Endothelial cell of umbilical vein (primary cell): ENCODE data around the gene EPAS1. TPM values are rescaled to one million over a fixed set of nuclear protein-coding genes. Genes with fewer than 3 reads are reported as not detected.

Experiments used
- BruUV-seq: library from RNA; stranded (reverse); fragments of 400-500 nt; replicated peaks from 2 replicates; lab custom pipeline; 2021; lab: Mats Ljungman, UMichigan
- CTCF ChIA-PET: fragments of 300-600, 350-600 bp; sonication (Branson Sonifier 250); formaldehyde crosslinking; loops from one replicate; lab custom pipeline; 2021; ENCODE audit warnings: antibody characterized with exemption, inconsistent platforms; lab: Charles Lee
- POLR2A ChIA-PET: fragments of 300-600, 350-600 bp; sonication (Branson Sonifier 250); formaldehyde crosslinking; loops from one replicate; lab custom pipeline; 2021; ENCODE audit warnings: antibody characterized with exemption, inconsistent platforms; lab: Charles Lee
- DNase-seq: peaks from one replicate; pipeline ENCODE4 v3.0.0-alpha.2; 2011; ENCODE audit warnings: low read depth, low spot score
- FAIRE-seq: peaks from 2 replicates; lab custom pipeline; 2011; peaks lifted over from hg19 to GRCh38; lab: Jason Lieb, UNC
- H2AFZ ChIP-seq: 2 replicates; pipeline ENCODE4 v1.6.0; 2012; ENCODE audit warnings: low read depth, low read length, control low read depth, inconsistent platforms
- H3K27ac ChIP-seq: 2 replicates; pipeline ENCODE4 v1.5.1; 2011; ENCODE audit warnings: low read depth, mild to moderate bottlenecking, control low read depth, low read length, moderate library complexity; ENCODE audit not compliant: insufficient read depth
- H3K27me3 ChIP-seq, 2 experiments: 2 replicates each; pipeline versions ENCODE4 v1.6.0 to v1.6.1; 2011; ENCODE audit warnings: low read length in 2 of 2, mixed read lengths in 1 of 2; ENCODE audit not compliant: control insufficient read depth in 2 of 2, insufficient read depth in 2 of 2
- H3K36me3 ChIP-seq, 2 experiments: 2 replicates in 1 of 2; 3 replicates in 1 of 2; pipeline ENCODE4 v1.5.1; 2011; ENCODE audit warnings: low read length in 2 of 2, mild to moderate bottlenecking in 1 of 2, moderate library complexity in 1 of 2; ENCODE audit not compliant: control insufficient read depth in 2 of 2, insufficient read depth in 2 of 2; ENCODE audit errors: extremely low read depth in 1 of 2
- H3K4me1 ChIP-seq: 3 replicates; pipeline ENCODE4 v1.5.1; 2011; ENCODE audit warnings: mild to moderate bottlenecking, low read length; ENCODE audit not compliant: control insufficient read depth, insufficient read depth; ENCODE audit errors: extremely low read depth
- H3K4me2 ChIP-seq: 2 replicates; pipeline ENCODE4 v1.6.1; 2011; ENCODE audit warnings: low read length, control low read depth, mixed read lengths; ENCODE audit not compliant: insufficient read depth
- H3K4me3 ChIP-seq, 3 experiments: fragments of 200-600 bp in 1 of 3; sonication (generic), shearing (Covaris generic) in 1 of 3; replicated peaks in 1 of 3; 2 replicates each; pipeline ENCODE4 v1.5.1; 2011 to 2016; ENCODE audit warnings: control low read depth in 3 of 3, low read length in 3 of 3, mild to moderate bottlenecking in 2 of 3, inconsistent platforms in 1 of 3, low read depth in 1 of 3, moderate library complexity in 1 of 3; ENCODE audit not compliant: insufficient read depth in 1 of 3
- H3K79me2 ChIP-seq: 2 replicates; pipeline ENCODE4 v1.6.0; 2012; ENCODE audit warnings: low read length, inconsistent platforms; ENCODE audit not compliant: control insufficient read depth, insufficient read depth
- H3K9ac ChIP-seq: replicated peaks from 2 replicates; pipeline ENCODE3; 2011; ENCODE audit warnings: low read length, control low read depth; ENCODE audit not compliant: insufficient read depth; ENCODE audit errors: extremely low read depth
- H3K9me1 ChIP-seq: replicated peaks from 3 replicates; pipeline ENCODE4 v1.6.0; 2011; ENCODE audit warnings: mild to moderate bottlenecking, low read length; ENCODE audit not compliant: control insufficient read depth, insufficient read depth; ENCODE audit errors: extremely low read depth
- H3K9me3 ChIP-seq: replicated peaks from 2 replicates; pipeline ENCODE4 v1.5.1; 2012; ENCODE audit warnings: low read length, inconsistent platforms; ENCODE audit not compliant: control insufficient read depth, insufficient read depth
- H4K20me1 ChIP-seq: replicated peaks from 2 replicates; pipeline ENCODE3; 2011; ENCODE audit warnings: mild to moderate bottlenecking, low read length; ENCODE audit not compliant: control insufficient read depth, insufficient read depth; ENCODE audit errors: extremely low read depth
- CTCF ChIP-seq, 2 donors: IDR thresholded peaks; 1 replicate in 1 of 2; 2 replicates in 1 of 2; pipeline ENCODE4 v1.5.1; 2011; ENCODE audit warnings: low read length in 2 of 2, mild to moderate bottlenecking in 2 of 2, moderate library complexity in 2 of 2, control low read depth in 1 of 2, inconsistent platforms in 1 of 2, low read depth in 1 of 2; ENCODE audit not compliant: insufficient read depth in 1 of 2; ENCODE audit errors: extremely low read depth in 1 of 2
- EZH2 ChIP-seq: IDR thresholded peaks from 2 replicates; pipeline ENCODE4 v1.6.1; 2012; ENCODE audit warnings: borderline replicate concordance, low read depth, mild to moderate bottlenecking, moderate library complexity, low read length, inconsistent platforms; ENCODE audit not compliant: severe bottlenecking
- FOS ChIP-seq: IDR thresholded peaks from 2 replicates; pipeline ENCODE4 v1.6.1; 2011; ENCODE audit warnings: mild to moderate bottlenecking, low read length, moderate library complexity, borderline replicate concordance; ENCODE audit not compliant: insufficient read depth
- GATA2 ChIP-seq: IDR thresholded peaks from 2 replicates; pipeline ENCODE4 v1.7.0; 2011; ENCODE audit warnings: low read depth, mild to moderate bottlenecking, moderate library complexity, mixed read lengths, low read length; ENCODE audit not compliant: insufficient read length, insufficient read depth
- JUN ChIP-seq: IDR thresholded peaks from 2 replicates; pipeline ENCODE4 v1.6.1; 2011; ENCODE audit warnings: borderline replicate concordance, low read depth; ENCODE audit not compliant: insufficient read length, insufficient read depth
- MAX ChIP-seq: IDR thresholded peaks from 2 replicates; pipeline ENCODE4 v1.6.1; 2011; ENCODE audit not compliant: insufficient read depth, insufficient read length
- MYC ChIP-seq: IDR thresholded peaks from one replicate; pipeline ENCODE4 v1.6.1; 2011; ENCODE audit warnings: mild to moderate bottlenecking, low read depth, low read length
- POLR2A ChIP-seq: IDR thresholded peaks from 2 replicates; pipeline ENCODE4 v1.6.1; 2012; ENCODE audit warnings: low read depth, mild to moderate bottlenecking, control low read depth, low read length
- POLR2AphosphoS5 ChIP-seq: IDR thresholded peaks from 2 replicates; pipeline ENCODE4 v1.6.1; 2012; ENCODE audit warnings: low read depth, mild to moderate bottlenecking, control low read depth, low read length, moderate library complexity; ENCODE audit not compliant: insufficient read depth
- dilution Hi-C: fragments of 300-500 bp; cut with MboI; formaldehyde crosslinking; loops from one replicate; pipeline ENCODE4 v1.15.0; 2019; ENCODE audit warnings: low sequenced_read_pairs; ENCODE audit not compliant: extremely low pct_ligation_motif_present
- intact Hi-C: fragments of 100-400 bp; cut with micrococcal nuclease; formaldehyde crosslinking; loops from one replicate; pipeline ENCODE4 v1.10.0; 2022
- polyA plus RNA-seq, 4 experiments: library from polyadenylated mRNA; depleted of rRNA in 3 of 4; stranded (reverse) in 3 of 4; unstranded in 1 of 4; fragments of >200 nt; gene quantifications; 2 replicates each; pipeline versions ENCODE4 v1.2.1 to v1.2.3, GENCODE V29; 2011 to 2012; ENCODE audit warnings: missing spikeins in 1 of 4
- total RNA-seq: library from RNA; stranded (reverse); gene quantifications from 2 replicates; pipeline ENCODE4 v1.2.3, GENCODE V29; 2021

EPAS1 gene
- total and polyA plus RNA-seq, 2 donors (not counting 3 experiments of a cell fraction or from before 2014, with no cell fraction given) = 229 to 374 TPM

- Histone ChIP-seq H3K9ac (no peak overlapping the region), H3K36me3 (no peaks in the 10 kb centered on the region), H3K4me3 (no peak overlapping the region), H3K4me1 (no peaks in the 10 kb centered on the region), H3K79me2 (no peaks in the 10 kb centered on the region), H2AFZ (no peak overlapping the region), H3K4me2 (no peak overlapping the region), H3K27me3 (no peaks in the 10 kb centered on the region), H3K9me3 (no peaks in the 10 kb centered on the region), H4K20me1 (no peaks in the 10 kb centered on the region), H3K27ac (no peak overlapping the region), H3K9me1 (no peaks in the 10 kb centered on the region)
- dilution Hi-C loops = no loop called here
- DNase-seq (no peak), FAIRE-seq (no peak)
- ChIA-PET CTCF (no interaction called here), POLR2A (no interaction called here)
- intact Hi-C loops = no loop called here
- TF ChIP-seq GATA2 = no peak
- TF ChIP-seq POLR2AphosphoS5 = no peak
- no peak for TF ChIP-seq MAX
- BruUV-seq = no TSS peak
Measured at GRCh38 chr2:46411985-46412384, 114.8 kb downstream of the EPAS1 start.

GRCh38 chr2:46413111-46413510 is 115.9 kb downstream of the EPAS1 start:
- ChIA-PET POLR2A (no interaction called here), CTCF (interaction anchor here (0.5 to 1.5 kb wide), 3 partner anchors 18 to 402 kb away, joined by 3 read pairs; no protein-coding TSS in a partner anchor)

More at GRCh38 chr2:46413111-46413510, 115.9 kb downstream of the EPAS1 start:
- FAIRE-seq (no peak), DNase-seq (no peak)
- no peak overlapping the region for H3K27ac ChIP-seq
- TF ChIP-seq POLR2AphosphoS5 (no peak), CTCF (IDR thresholded peaks at IDR 0.05; ENCODE audit: extremely low read depth in 1 of 2, insufficient read depth in 1 of 2, low read depth in 1 of 2, low read length in 2 of 2) (no peak), GATA2 (no peak), JUN (no peak), MAX (no peak), POLR2A (no peak), FOS (no peak), EZH2 (no peak), MYC (no peak)
- no peaks in the 10 kb centered on the region for H3K79me2 ChIP-seq
- H3K4me3 ChIP-seq = no peak overlapping the region
- no peaks in the 10 kb centered on the region for H3K9me3 ChIP-seq
- dilution Hi-C loops (no loop called here), intact Hi-C loops (no loop called here)
- no TSS peak for BruUV-seq
- no peak overlapping the region for H3K4me2 ChIP-seq
- H3K9ac ChIP-seq = no peak overlapping the region
- H4K20me1 ChIP-seq = no peaks in the 10 kb centered on the region
- H2AFZ ChIP-seq = no peak overlapping the region
- no peaks in the 10 kb centered on the region for H3K4me1 ChIP-seq
- H3K9me1 ChIP-seq = no peaks in the 10 kb centered on the region
- H3K27me3 ChIP-seq = no peaks in the 10 kb centered on the region
- H3K36me3 ChIP-seq = no peaks in the 10 kb centered on the region
